COLO829 (cell line): ENCODE measurements around the gene TPRA1.

ENCODE experiments used
- DNase-seq: peaks from one replicate; pipeline ENCODE4 v3.0.0; 2012; ENCODE audit warnings: low spot score

TPRA1 gene

GRCh38 chr3:127560051-127560787 is 30.3 kb downstream of the TPRA1 start:
- no peak for DNase-seq

- DNase-seq = no peak
These were observed 34.0 kb downstream of the TPRA1 start for GRCh38 chr3:127556565-127556964.

- no peak for DNase-seq
These were observed 35.4 kb downstream of the TPRA1 start for GRCh38 chr3:127555108-127555507.

DNA sequence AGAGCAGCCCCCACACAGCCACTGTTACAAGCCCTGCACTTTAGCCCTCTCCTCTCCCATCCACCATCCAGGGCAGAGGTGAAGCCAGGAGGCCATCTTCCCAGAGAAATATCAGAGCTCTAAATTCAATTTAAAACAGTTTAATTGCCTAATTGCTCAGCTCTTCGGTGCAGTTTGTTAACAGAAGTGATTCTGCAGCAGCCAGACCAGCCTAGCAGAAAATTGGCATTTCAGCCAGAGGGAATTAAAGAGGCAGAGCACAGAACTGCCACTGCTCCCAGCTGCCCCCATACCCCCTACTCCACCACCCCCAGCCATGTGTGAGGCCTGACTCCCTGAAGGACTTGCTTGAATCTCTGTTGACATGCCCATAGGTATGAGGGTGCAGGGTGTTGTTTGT is 38.5 kb downstream of the TPRA1 start:
- DNase-seq = no peak

DNA sequence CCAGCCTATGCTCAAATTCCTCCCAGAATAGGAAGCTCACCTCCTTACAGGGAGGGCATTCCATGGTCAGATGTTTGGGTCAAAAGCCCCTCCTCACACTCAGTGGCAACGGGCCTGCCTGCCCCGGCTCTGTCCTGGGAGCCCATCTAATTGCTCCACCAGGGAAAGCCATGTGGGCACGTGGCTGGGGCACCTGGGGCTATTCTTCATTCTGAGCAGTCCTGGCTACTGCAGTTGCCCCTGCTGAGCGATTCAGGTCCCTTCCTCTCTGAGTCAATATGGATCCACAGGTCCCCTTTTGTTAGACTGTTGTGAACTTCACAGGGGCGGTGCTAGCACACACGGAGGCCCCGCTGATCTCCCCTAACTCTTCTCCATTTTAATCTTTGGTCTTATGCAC is 39.4 kb downstream of the TPRA1 start:
- no peak for DNase-seq

- DNase-seq = no peak
These were observed 39.9 kb downstream of the TPRA1 start for GRCh38 chr3:127550468-127551157.

DNA sequence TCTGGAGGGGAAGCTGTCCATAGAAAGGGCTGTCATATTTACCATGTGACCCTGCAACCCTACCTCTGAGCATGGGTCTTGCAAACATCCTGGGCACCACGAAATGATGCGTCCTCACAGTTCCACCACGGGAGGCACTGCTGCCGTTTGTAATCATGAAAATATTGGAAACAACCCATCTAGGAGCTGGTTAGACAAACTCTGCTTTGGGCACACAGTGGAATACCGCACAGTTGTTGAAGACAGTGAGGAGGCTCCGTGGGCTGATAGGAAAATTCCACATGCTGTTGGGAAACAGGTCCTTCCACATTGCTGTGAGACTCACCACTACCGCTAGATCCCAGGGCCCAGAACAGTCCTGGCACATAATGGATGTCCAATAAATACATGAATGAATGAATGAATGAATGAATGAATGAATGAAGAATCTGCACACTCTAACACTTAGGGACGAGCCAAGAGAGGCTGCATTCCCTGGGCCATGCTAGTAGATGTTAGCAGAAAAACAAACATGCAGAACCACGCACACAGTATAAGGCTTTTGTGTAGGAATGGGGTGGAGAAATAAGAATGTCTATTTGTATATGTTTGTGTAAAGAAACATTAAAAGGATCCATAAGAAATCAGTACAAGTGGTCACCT is 40.6 kb downstream of the TPRA1 start:
- DNase-seq = no peak

GRCh38 chr3:127547761-127548605 is 42.5 kb downstream of the TPRA1 start:
- DNase-seq = peak; percentile 78

GRCh38 chr3:127546970-127547733 is 43.4 kb downstream of the TPRA1 start:
- DNase-seq = no peak

DNA sequence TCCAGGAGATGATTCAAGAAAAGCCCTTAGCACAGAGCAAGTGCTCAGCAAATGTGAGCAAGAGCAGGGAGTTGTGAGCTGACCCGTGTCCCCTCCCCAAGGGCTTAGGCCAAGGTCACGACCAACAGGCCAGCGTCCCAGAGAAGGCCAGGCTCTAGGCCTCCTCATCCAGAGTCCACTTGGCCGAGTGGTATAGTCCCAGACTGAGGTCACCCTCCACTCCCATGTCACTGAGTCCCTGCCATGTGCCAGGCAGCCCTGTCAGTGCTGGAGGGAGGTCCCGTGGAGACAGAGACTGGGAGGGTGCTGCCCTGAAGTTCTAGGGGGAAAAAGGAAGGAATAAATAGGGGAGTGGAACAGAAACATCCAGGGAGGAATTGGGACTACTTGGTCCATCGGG is 44.0 kb downstream of the TPRA1 start:
- no peak for DNase-seq

GRCh38 chr3:127545711-127546457 is 44.6 kb downstream of the TPRA1 start:
- DNase-seq = no peak

- no peak for DNase-seq
These were observed 45.3 kb downstream of the TPRA1 start for GRCh38 chr3:127545216-127545615.

DNA sequence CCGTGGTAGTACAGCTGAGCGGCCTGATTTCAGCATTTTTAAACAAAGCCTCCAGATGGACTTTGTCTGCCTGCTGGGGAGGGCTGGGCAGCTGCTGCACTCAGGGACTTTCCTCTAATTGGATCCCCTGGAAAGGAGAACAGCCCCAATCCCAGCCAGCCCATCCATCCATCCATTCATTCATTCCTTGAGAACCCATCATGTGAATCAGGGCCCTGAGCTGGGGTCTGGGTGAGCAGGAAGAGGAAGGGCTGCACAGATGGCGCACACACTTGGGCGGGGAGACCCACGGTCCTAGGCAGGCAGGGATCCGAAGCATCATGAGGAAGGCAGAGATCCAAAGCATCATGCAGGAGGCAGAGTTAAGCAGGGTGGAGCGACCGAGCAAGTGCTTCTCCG is 45.7 kb downstream of the TPRA1 start:
- no peak for DNase-seq

DNA sequence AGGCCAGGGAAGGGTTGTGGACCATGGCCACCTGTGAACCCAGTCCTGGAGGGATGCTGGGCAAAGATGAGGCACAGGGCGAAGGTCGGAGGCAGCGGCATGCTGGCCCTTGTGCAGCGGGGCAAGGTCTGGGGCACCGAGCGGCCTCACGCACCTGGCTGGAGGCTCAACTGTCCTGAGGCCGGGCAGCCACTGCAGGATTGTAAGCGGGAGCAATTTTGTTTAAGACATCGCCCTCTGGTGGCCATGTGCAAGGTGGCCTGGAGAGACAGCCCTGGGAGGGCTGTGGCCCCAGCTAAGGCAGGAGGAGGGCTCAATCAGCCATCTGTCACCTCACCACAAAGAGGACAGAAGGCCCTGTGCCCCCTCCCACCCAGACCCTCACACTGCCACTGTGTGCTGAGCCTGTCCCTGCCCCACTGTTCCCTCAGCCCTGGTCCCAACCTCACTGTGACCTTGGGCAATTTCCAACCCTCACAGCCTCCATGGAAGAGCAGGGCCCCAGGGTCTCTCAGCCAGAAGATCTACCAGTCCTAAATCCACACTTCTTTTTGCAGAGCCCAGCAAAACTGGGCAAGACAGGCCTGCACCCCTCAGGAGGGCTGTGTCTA is 46.2 kb downstream of the TPRA1 start:
- peak; percentile 82 for DNase-seq

DNA sequence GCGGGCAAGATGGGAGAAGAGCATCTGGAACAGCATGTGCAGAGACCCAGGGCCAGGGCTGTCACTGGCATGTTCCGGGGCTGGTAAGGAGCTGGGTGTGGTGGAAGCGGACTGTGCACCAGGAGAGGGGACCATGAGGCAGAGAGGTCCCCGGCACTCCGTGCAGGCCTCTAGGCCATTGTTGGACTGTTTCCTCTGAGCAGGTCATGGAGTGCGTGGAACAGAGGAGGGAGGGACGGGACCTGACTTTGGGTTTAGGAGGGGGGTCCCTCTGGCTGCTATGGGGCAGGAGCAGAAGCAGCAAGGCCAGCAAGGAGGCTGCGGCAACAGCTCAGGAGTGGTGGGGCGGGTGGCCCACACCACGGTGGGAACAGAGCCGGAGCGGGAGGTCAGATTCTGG is 47.1 kb downstream of the TPRA1 start:
- no peak for DNase-seq

- no peak for DNase-seq
These were observed 48.0 kb downstream of the TPRA1 start for GRCh38 chr3:127542441-127542952.

DNA sequence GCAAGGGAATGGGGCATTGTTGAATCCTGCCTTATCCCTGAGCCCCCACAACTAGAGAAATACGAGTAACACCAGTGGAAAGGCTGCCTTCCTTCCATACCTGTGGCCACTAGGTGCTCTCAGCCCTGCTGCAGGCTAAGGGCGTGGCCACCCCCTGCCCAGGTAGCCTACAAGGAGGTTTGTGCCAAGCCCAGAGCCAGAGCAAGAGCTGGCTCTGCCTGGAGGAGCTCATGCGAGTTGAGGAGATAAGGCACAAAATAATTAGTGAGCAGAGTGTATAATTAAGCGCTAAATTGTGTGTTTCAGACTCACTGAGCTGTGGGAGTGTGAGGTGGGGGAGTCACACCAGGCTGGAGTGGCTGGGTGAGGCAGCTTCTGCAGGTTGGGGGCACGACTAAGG is 49.2 kb downstream of the TPRA1 start:
- no peak for DNase-seq

GRCh38 chr3:127539366-127540060 is 51.0 kb downstream of the TPRA1 start:
- no peak for DNase-seq

DNA sequence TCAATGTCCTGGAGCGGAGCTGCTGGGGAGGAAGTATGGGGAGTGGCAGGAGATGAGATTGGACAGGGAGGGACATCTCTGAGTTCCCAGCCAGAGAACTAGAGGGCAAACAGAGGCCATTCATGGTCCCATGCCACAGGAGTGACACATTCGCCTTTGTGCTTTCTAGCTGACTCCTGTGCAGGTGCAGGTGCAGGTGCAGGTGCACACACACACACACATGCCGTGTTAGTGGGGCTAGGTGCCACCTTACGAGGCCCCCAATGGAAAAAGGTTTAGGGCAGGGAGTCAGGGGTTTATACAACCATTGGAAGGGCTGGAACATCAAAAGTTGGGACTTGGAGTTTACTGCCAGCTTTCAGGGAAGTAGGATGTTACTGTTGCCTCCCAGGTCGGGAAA is 52.0 kb downstream of the TPRA1 start:
- DNase-seq = no peak
